Lower leg skin (tissue), 4 donors: ENCODE measurements around the gene TRIM32. TPM values are rescaled to one million over a fixed set of nuclear protein-coding genes. Genes with fewer than 3 reads are reported as not detected.

Source experiments
- DNase-seq, 2 donors: peaks; one replicate each; pipeline ENCODE4 v3.0.0-alpha.2; 2019; ENCODE audit warnings: low spot score in 2 of 2
- H3K4me3 ChIP-seq: fragments of 200-600 bp; sonication (generic); 2 replicates; pipeline ENCODE4 v1.5.1; 2017; ENCODE audit warnings: mild to moderate bottlenecking, low read depth; ENCODE audit not compliant: poor library complexity, severe bottlenecking
- CTCF ChIP-seq, 3 donors: fragments of 450-650 bp; IDR thresholded peaks; one replicate each; pipeline ENCODE4 v1.5.1; 2016; ENCODE audit warnings: antibody characterized with exemption in 3 of 3, mild to moderate bottlenecking in 3 of 3, moderate library complexity in 2 of 3
- POLR2A ChIP-seq, 2 donors: fragments of 450-650 bp; IDR thresholded peaks; one replicate each; pipeline ENCODE4 v1.6.1; 2016 to 2017; ENCODE audit warnings: antibody characterized with exemption in 2 of 2, mild to moderate bottlenecking in 1 of 2, moderate library complexity in 1 of 2
- WGBS, 2 donors: methylation state at CpG; one replicate each; pipeline ENCODE4 v1.1.5; 2018; 5-methylcytosine and 5-hydroxymethylcytosine counted together
- intact Hi-C: fragments of 100-400 bp; cut with DNase I; formaldehyde crosslinking; loops from one replicate; pipeline ENCODE4 v1.15.0; 2023; ENCODE audit warnings: low total_unique reads
- total RNA-seq, 4 donors: library from RNA; depleted of rRNA; stranded (reverse); fragments of >200 nt; gene quantifications; one replicate each; pipeline ENCODE4 v1.1.0, GENCODE V29; 2016

TRIM32 gene
- total RNA-seq, 4 donors from 2014 or later = 9.9 to 16.1 (median 12.1) TPM

- TF ChIP-seq POLR2A (IDR thresholded peaks at IDR 0.05) (no peak), CTCF (IDR thresholded peaks at IDR 0.05) (no peak)
- no peak for DNase-seq
- 94 to 100% methylated on average over 1 of the region's 1 CpG for WGBS, 2 donors
- no peak overlapping the region for H3K4me3 ChIP-seq
- intact Hi-C loops = no loop called here
Observed at GRCh38 chr9:116715751-116716150, 28.6 kb downstream of the TRIM32 start.

GRCh38 chr9:116716438-116716837 lies 29.3 kb downstream of the TRIM32 start:
- intact Hi-C loops = no loop called here
- TF ChIP-seq CTCF (IDR thresholded peaks at IDR 0.05) (no peak), POLR2A (IDR thresholded peaks at IDR 0.05) (no peak)
- DNase-seq = no peak
- no peak overlapping the region for H3K4me3 ChIP-seq

GRCh38 chr9:116717150-116717549 lies 30.0 kb downstream of the TRIM32 start:
- intact Hi-C loops = no loop called here
- WGBS, 2 donors = 50 to 57% methylated on average over 7 of the region's 7 CpGs
- H3K4me3 ChIP-seq = no peak overlapping the region
- no peak for DNase-seq
- TF ChIP-seq CTCF (IDR thresholded peaks at IDR 0.05) (no peak), POLR2A (IDR thresholded peaks at IDR 0.05) (no peak)

- intact Hi-C loops = no loop called here
Observed at GRCh38 chr9:116718111-116718510, 31.0 kb downstream of the TRIM32 start.

GRCh38 chr9:116720111-116720510 lies 33.0 kb downstream of the TRIM32 start:
- 46 to 93% methylated on average over 2 of the region's 2 CpGs for WGBS, 2 donors
- H3K4me3 ChIP-seq = no peak overlapping the region
- TF ChIP-seq CTCF (IDR thresholded peaks at IDR 0.05) = no peak
- no peak for TF ChIP-seq POLR2A (IDR thresholded peaks at IDR 0.05)
- DNase-seq = no peak
- intact Hi-C loops = no loop called here

More at GRCh38 chr9:116718111-116718510, 31.0 kb downstream of the TRIM32 start:
- H3K4me3 ChIP-seq = no peak overlapping the region
- no peak for DNase-seq
- TF ChIP-seq POLR2A (IDR thresholded peaks at IDR 0.05) (no peak), CTCF (IDR thresholded peaks at IDR 0.05) (no peak)
- 76 to 84% methylated on average over 4 of the region's 4 CpGs for WGBS, 2 donors

GRCh38 chr9:116721411-116721810 lies 34.3 kb downstream of the TRIM32 start:
- DNase-seq = no peak
- TF ChIP-seq CTCF (IDR thresholded peaks at IDR 0.05) (no peak), POLR2A (IDR thresholded peaks at IDR 0.05) (no peak)
- H3K4me3 ChIP-seq = no peak overlapping the region
- intact Hi-C loops = no loop called here
- WGBS, 2 donors = 87 to 90% methylated on average over 3 of the region's 3 CpGs
